Kidney epithelial cell (primary cell): ENCODE results near the gene VAV1. TPM values are rescaled to one million over a fixed set of nuclear protein-coding genes. Genes with fewer than 3 reads are reported as not detected.

Experiments
- DNase-seq: peaks from one replicate; pipeline ENCODE4 v3.0.0-alpha.2; 2010; ENCODE audit warnings: low read depth
- H3K27me3 ChIP-seq: 2 replicates; pipeline ENCODE4 v1.6.0; 2011; ENCODE audit warnings: low read length; ENCODE audit not compliant: control insufficient read depth, insufficient read depth
- H3K36me3 ChIP-seq: 2 replicates; pipeline ENCODE4 v1.5.1; 2011; ENCODE audit warnings: low read length; ENCODE audit not compliant: control insufficient read depth, insufficient read depth
- H3K4me3 ChIP-seq: 2 replicates; pipeline ENCODE4 v1.5.1; 2011; ENCODE audit warnings: low read depth, mild to moderate bottlenecking, control low read depth, low read length
- total RNA-seq: library from RNA; depleted of rRNA; stranded (reverse); fragments of >200 nt; gene quantifications from 2 replicates; pipeline ENCODE4 v1.2.3, GENCODE V29; 2015
- TF ChIP-seq, protein P1 (sequence below): IDR thresholded peaks from 2 replicates; pipeline ENCODE4 v1.5.1; 2011; ENCODE audit warnings: mild to moderate bottlenecking, moderate library complexity, low read length, control low read depth, inconsistent platforms; ENCODE audit not compliant: insufficient read depth, poor library complexity, severe bottlenecking

The VAV1 gene
- total RNA-seq, 1 donor from 2014 or later, result 0.50 TPM

DNA sequence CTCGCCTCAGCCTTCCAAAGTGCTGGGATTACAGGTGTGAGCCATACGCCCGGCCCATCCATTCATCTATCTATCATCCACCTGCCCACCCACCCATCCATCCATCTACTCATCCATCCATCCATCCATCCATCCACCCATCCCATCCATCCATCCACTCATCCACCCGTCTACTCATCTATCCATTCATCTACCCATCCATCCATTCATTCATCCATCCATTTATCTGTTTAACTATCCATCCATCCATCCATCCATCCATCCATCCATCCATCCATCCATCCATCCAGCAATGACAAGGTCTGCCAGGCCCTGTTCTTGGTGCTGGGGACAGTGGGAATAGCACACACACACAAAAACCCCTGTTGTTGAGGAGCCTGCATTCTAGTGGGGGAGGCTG is 4.5 kb downstream of the VAV1 start:
- Histone ChIP-seq H3K27me3 (peaks cover 2% of the 10 kb centered on the region), H3K4me3 (no peak overlapping the region), H3K36me3 (no peaks in the 10 kb centered on the region)
- no peak for DNase-seq
- TF ChIP-seq, protein P1, sequence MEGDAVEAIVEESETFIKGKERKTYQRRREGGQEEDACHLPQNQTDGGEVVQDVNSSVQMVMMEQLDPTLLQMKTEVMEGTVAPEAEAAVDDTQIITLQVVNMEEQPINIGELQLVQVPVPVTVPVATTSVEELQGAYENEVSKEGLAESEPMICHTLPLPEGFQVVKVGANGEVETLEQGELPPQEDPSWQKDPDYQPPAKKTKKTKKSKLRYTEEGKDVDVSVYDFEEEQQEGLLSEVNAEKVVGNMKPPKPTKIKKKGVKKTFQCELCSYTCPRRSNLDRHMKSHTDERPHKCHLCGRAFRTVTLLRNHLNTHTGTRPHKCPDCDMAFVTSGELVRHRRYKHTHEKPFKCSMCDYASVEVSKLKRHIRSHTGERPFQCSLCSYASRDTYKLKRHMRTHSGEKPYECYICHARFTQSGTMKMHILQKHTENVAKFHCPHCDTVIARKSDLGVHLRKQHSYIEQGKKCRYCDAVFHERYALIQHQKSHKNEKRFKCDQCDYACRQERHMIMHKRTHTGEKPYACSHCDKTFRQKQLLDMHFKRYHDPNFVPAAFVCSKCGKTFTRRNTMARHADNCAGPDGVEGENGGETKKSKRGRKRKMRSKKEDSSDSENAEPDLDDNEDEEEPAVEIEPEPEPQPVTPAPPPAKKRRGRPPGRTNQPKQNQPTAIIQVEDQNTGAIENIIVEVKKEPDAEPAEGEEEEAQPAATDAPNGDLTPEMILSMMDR, result no peak

DNA sequence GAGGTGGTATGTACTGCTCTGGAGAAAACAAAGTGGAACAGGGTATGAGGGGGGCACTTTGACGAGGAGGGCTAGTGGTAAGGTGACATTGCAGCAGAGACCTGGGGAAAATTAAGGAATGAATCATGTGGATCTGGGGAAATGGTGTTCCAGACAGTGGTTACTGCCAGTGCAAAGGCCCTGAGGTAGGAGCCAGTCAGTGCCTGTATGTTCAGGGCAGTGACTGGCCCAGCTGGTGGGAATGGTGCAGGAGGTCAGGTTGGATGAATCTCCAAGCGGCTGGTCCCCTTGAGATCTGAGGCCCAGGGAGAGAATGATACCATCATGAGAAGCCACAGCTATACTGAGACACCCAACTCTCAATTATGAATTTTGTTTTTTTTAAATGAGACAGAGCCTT is 4.9 kb downstream of the VAV1 start:
- no peak overlapping the region for H3K4me3 ChIP-seq
- peaks cover 2% of the 10 kb centered on the region for H3K27me3 ChIP-seq
- no peak for DNase-seq
- no peaks in the 10 kb centered on the region for H3K36me3 ChIP-seq
- TF ChIP-seq, protein P1, result no peak

DNA sequence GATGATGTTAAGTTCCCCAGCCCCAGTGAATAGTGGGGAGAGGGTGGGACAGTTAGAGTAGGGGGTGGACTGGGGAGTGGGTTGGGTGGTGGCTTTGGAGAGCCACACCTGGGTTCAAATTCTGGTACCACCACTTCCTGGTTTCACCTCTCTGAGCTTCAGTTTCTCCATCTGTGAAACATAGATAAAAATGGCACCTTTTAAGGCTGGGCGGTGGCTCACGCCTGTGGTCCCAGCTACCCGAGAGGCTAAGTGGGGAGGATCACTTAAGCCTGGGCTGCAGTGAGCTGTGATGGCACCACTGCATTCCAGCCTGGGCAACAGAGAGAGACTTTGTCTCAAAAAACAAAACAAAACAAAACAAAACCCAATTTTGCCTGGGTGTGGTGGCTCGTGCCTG is 5.9 kb downstream of the VAV1 start:
- H3K27me3 ChIP-seq, result no peaks in the 10 kb centered on the region
- no peak for DNase-seq
- H3K4me3 ChIP-seq, result no peak overlapping the region
- TF ChIP-seq, protein P1, result no peak
- no peaks in the 10 kb centered on the region for H3K36me3 ChIP-seq

DNA sequence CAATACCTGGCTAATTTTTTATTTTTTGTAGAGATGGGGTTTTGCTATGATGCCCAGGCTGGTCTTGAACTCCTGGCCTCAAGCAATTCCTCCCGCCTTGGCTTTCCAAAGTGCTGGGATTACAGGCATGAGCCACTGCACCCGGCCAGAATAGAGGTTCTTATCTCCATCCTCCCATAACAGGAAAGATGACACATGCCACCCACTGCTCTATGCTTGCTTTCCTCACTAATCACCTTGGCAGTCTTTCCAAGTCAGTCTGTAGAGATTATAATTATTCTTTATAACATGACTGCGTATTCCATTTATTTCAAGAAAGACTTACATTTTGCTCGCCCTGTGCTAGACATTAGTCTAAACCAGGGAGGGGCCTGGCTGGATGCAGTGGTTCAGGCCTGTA is 6.7 kb downstream of the VAV1 start:
- H3K4me3 ChIP-seq, result no peak overlapping the region
- DNase-seq, result no peak
- TF ChIP-seq, protein P1, result no peak
- H3K36me3 ChIP-seq, result no peaks in the 10 kb centered on the region
- H3K27me3 ChIP-seq, result no peaks in the 10 kb centered on the region

DNA sequence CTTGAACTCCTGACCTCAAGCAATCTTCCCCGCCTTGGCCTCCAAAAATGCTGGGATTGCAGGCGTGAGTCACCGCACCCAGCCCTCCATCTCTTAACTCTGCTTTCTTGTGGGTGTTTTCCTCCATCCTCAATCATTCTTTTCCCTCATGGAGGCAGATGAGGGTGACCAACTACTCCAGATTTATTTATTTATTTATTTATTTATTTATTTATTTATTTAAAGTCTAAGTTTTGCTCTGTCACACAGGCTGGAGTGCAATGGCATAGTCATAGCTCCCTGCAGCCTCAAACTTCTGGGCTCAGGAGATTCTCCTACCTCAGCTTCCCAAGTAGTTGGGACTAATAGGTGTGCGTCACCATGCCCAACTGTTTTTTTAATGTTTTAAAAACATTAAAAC is 14.9 kb downstream of the VAV1 start:
- no peaks in the 10 kb centered on the region for H3K36me3 ChIP-seq
- DNase-seq, result no peak
- TF ChIP-seq, protein P1, result no peak
- no peaks in the 10 kb centered on the region for H3K27me3 ChIP-seq
- H3K4me3 ChIP-seq, result no peak overlapping the region

DNA sequence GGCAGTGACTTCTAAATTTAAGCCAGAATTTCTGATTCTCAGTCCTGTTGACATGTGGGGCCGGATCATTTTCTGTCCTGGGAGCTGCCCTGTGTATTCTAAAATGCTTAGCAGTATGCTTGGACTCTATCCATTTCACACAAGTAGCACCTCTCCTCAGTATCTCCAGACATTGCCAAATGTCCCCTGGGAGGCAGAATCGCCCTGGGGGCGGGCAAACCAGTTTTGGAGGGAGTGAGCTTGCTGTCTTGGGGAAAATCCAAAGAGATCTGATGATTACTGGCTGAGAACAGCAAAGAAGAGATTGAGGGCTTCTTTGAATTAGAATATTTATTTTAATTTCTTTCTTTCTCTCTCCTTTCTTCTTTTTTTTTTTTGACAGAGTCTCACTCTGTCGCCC is 16.4 kb downstream of the VAV1 start:
- no peaks in the 10 kb centered on the region for H3K36me3 ChIP-seq
- DNase-seq, result no peak
- H3K27me3 ChIP-seq, result no peaks in the 10 kb centered on the region
- H3K4me3 ChIP-seq, result no peak overlapping the region
- TF ChIP-seq, protein P1, result no peak
